Measurements from ENCODE around the gene MST1R.
"Not testable (repeated sequence)": the region's sequence is repeated elsewhere in the genome, so short reads cannot be mapped to it uniquely, and the experiment has no call there.

Gene MST1R

GRCh38 chr3:49903451-49904424 is at the start of gene MST1R:
Gene MST1R, minus strand, starts transcription at chr3:49903873. Its CDS starts 264 bp downstream, at chr3:49903609.
- Histone ChIP-seq H3K27ac (ENCODE audit: low read length) (peak within 1 kb of the TSS; percentile 23), H3K9me3 (ENCODE audit: control insufficient read depth in 1 of 2, low read length in 2 of 2) (no peaks in the 10 kb centered on the region), H3K4me3 (ENCODE audit: low read depth in 1 of 2, low read length in 2 of 2) (peak within 1 kb of the TSS; percentile 53 to 66), H3K36me3 (ENCODE audit: control insufficient read depth in 1 of 2, insufficient read depth in 2 of 2, low read length in 2 of 2) (peaks cover 0 to 2% of the 10 kb centered on the region in 2 donors), H3K27me3 (ENCODE audit: low read depth, low read length) (no peaks in the 10 kb centered on the region), H3K4me1 (ENCODE audit: control insufficient read depth in 1 of 2, insufficient read depth in 2 of 2, low read length in 2 of 2) (peaks cover 5 to 22% of the 10 kb centered on the region in 2 donors)

GRCh38 chr3:49952924-49953323 is 49.3 kb upstream of the MST1R start:
- peaks cover 0 to 16% of the 10 kb centered on the region in 2 donors for H3K4me1 ChIP-seq (ENCODE audit: control insufficient read depth in 1 of 2, insufficient read depth in 2 of 2, low read length in 2 of 2)
- H3K9me3 ChIP-seq (ENCODE audit: control insufficient read depth in 1 of 2, low read length in 2 of 2), result no peaks in the 10 kb centered on the region
- H3K27ac ChIP-seq (ENCODE audit: low read length), result no peak overlapping the region

GRCh38 chr3:49942651-49943050 is 39.0 kb upstream of the MST1R start:
- H3K4me3 ChIP-seq (ENCODE audit: low read depth in 1 of 2, low read length in 2 of 2), result no peak overlapping the region
- no peaks in the 10 kb centered on the region for H3K27me3 ChIP-seq (ENCODE audit: low read depth, low read length)
- no peaks in the 10 kb centered on the region for H3K36me3 ChIP-seq (ENCODE audit: control insufficient read depth in 1 of 2, insufficient read depth in 2 of 2, low read length in 2 of 2)
- no peak overlapping the region for H3K27ac ChIP-seq (ENCODE audit: low read length)
- H3K9me3 ChIP-seq (ENCODE audit: control insufficient read depth in 1 of 2, low read length in 2 of 2), result no peaks in the 10 kb centered on the region
- H3K4me1 ChIP-seq (ENCODE audit: control insufficient read depth in 1 of 2, insufficient read depth in 2 of 2, low read length in 2 of 2), result peaks cover 4 to 12% of the 10 kb centered on the region in 2 donors

More at GRCh38 chr3:49952924-49953323, 49.3 kb upstream of the MST1R start:
- H3K4me3 ChIP-seq (ENCODE audit: low read depth in 1 of 2, low read length in 2 of 2), result no peak overlapping the region
- no peaks in the 10 kb centered on the region for H3K27me3 ChIP-seq (ENCODE audit: low read depth, low read length)
- no peaks in the 10 kb centered on the region for H3K36me3 ChIP-seq (ENCODE audit: control insufficient read depth in 1 of 2, insufficient read depth in 2 of 2, low read length in 2 of 2)

GRCh38 chr3:49940667-49941249 is 37.1 kb upstream of the MST1R start:
- Histone ChIP-seq H3K9me3 (ENCODE audit: control insufficient read depth in 1 of 2, low read length in 2 of 2) (no peaks in the 10 kb centered on the region), H3K27me3 (ENCODE audit: low read depth, low read length) (no peaks in the 10 kb centered on the region), H3K36me3 (ENCODE audit: control insufficient read depth in 1 of 2, insufficient read depth in 2 of 2, low read length in 2 of 2) (no peaks in the 10 kb centered on the region), H3K4me1 (ENCODE audit: control insufficient read depth in 1 of 2, insufficient read depth in 2 of 2, low read length in 2 of 2) (peaks cover 4 to 12% of the 10 kb centered on the region in 2 donors), H3K4me3 (ENCODE audit: low read depth in 1 of 2, low read length in 2 of 2) (peak overlapping the region; percentile 78 to 91), H3K27ac (ENCODE audit: low read length) (peak overlapping the region; percentile 83)

- Histone ChIP-seq H3K27me3 (ENCODE audit: low read depth, low read length) (no peaks in the 10 kb centered on the region), H3K4me3 (ENCODE audit: low read depth in 1 of 2, low read length in 2 of 2) (peak within 1 kb of the TSS; percentile 78 to 91), H3K9me3 (ENCODE audit: control insufficient read depth in 1 of 2, low read length in 2 of 2) (no peaks in the 10 kb centered on the region), H3K36me3 (ENCODE audit: control insufficient read depth in 1 of 2, insufficient read depth in 2 of 2, low read length in 2 of 2) (no peaks in the 10 kb centered on the region), H3K4me1 (ENCODE audit: control insufficient read depth in 1 of 2, insufficient read depth in 2 of 2, low read length in 2 of 2) (peaks cover 4 to 12% of the 10 kb centered on the region in 2 donors), H3K27ac (ENCODE audit: low read length) (peak within 1 kb of the TSS; percentile 83)
These were observed 36.4 kb upstream of the MST1R start, which contains the start of gene RBM6 for GRCh38 chr3:49939858-49940666. Gene RBM6, plus strand, starts transcription at chr3:49940150. Its CDS starts 22,492 bp downstream, at chr3:49962642.

DNA sequence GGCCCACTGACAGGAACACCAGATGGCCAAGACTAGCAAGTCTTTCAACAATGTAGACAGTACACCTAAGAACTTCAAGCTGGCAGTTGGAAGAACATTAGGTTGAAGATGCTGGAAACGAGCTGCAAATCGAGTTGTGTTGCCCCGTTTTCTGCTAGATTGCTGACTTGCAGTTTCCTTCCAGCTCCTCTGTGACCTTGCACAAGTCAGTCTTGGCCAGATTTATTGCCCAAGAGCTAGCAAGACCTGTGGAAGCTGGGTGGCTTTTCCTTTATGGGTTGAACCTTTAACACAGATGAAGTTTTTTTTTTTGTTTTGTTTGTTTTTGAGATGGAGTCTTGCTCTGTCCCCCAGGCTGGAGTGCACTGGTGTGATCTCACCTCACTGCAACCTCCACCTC is 33.4 kb upstream of the MST1R start:
- Histone ChIP-seq H3K4me1 (ENCODE audit: control insufficient read depth in 1 of 2, insufficient read depth in 2 of 2, low read length in 2 of 2) (peaks cover 4 to 6% of the 10 kb centered on the region in 2 donors), H3K27me3 (ENCODE audit: low read depth, low read length) (no peaks in the 10 kb centered on the region), H3K27ac (ENCODE audit: low read length) (no peak overlapping the region), H3K36me3 (ENCODE audit: control insufficient read depth in 1 of 2, insufficient read depth in 2 of 2, low read length in 2 of 2) (no peaks in the 10 kb centered on the region), H3K4me3 (ENCODE audit: low read depth in 1 of 2, low read length in 2 of 2) (no peak overlapping the region), H3K9me3 (ENCODE audit: control insufficient read depth in 1 of 2, low read length in 2 of 2) (no peaks in the 10 kb centered on the region)

- H3K9me3 ChIP-seq (ENCODE audit: control insufficient read depth in 1 of 2, low read length in 2 of 2); H3K36me3 ChIP-seq (ENCODE audit: control insufficient read depth in 1 of 2, insufficient read depth in 2 of 2, low read length in 2 of 2); H3K27ac ChIP-seq (ENCODE audit: low read length); H3K4me3 ChIP-seq (ENCODE audit: low read depth in 1 of 2, low read length in 2 of 2); H3K27me3 ChIP-seq (ENCODE audit: low read depth, low read length): not testable (repeated sequence)
- H3K4me1 ChIP-seq (ENCODE audit: control insufficient read depth in 1 of 2, insufficient read depth in 2 of 2, low read length in 2 of 2), result peaks cover 0 to 27% of the 10 kb centered on the region in 2 donors
These were observed 28.6 kb upstream of the MST1R start for GRCh38 chr3:49932281-49932680.

- Histone ChIP-seq H3K4me1 (ENCODE audit: control insufficient read depth in 1 of 2, insufficient read depth in 2 of 2, low read length in 2 of 2) (peaks cover 0 to 27% of the 10 kb centered on the region in 2 donors), H3K27ac (ENCODE audit: low read length) (peak overlapping the region; percentile 86), H3K9me3 (ENCODE audit: control insufficient read depth in 1 of 2, low read length in 2 of 2) (no peaks in the 10 kb centered on the region), H3K36me3 (ENCODE audit: control insufficient read depth in 1 of 2, insufficient read depth in 2 of 2, low read length in 2 of 2) (peaks cover 0 to 3% of the 10 kb centered on the region in 2 donors), H3K4me3 (ENCODE audit: low read depth in 1 of 2, low read length in 2 of 2) (no peak overlapping the region), H3K27me3 (ENCODE audit: low read depth, low read length) (no peaks in the 10 kb centered on the region)
These were observed 27.2 kb upstream of the MST1R start for GRCh38 chr3:49930922-49931321.

- Histone ChIP-seq H3K36me3 (ENCODE audit: control insufficient read depth in 1 of 2, insufficient read depth in 2 of 2, low read length in 2 of 2) (peaks cover 0 to 3% of the 10 kb centered on the region in 2 donors), H3K27ac (ENCODE audit: low read length) (peak overlapping the region; percentile 86), H3K9me3 (ENCODE audit: control insufficient read depth in 1 of 2, low read length in 2 of 2) (no peaks in the 10 kb centered on the region), H3K4me1 (ENCODE audit: control insufficient read depth in 1 of 2, insufficient read depth in 2 of 2, low read length in 2 of 2) (peaks cover 0 to 27% of the 10 kb centered on the region in 2 donors), H3K4me3 (ENCODE audit: low read depth in 1 of 2, low read length in 2 of 2) (peak overlapping the region; percentile 84 to 95), H3K27me3 (ENCODE audit: low read depth, low read length) (no peaks in the 10 kb centered on the region)
These were observed 26.6 kb upstream of the MST1R start for GRCh38 chr3:49930168-49930690.

DNA sequence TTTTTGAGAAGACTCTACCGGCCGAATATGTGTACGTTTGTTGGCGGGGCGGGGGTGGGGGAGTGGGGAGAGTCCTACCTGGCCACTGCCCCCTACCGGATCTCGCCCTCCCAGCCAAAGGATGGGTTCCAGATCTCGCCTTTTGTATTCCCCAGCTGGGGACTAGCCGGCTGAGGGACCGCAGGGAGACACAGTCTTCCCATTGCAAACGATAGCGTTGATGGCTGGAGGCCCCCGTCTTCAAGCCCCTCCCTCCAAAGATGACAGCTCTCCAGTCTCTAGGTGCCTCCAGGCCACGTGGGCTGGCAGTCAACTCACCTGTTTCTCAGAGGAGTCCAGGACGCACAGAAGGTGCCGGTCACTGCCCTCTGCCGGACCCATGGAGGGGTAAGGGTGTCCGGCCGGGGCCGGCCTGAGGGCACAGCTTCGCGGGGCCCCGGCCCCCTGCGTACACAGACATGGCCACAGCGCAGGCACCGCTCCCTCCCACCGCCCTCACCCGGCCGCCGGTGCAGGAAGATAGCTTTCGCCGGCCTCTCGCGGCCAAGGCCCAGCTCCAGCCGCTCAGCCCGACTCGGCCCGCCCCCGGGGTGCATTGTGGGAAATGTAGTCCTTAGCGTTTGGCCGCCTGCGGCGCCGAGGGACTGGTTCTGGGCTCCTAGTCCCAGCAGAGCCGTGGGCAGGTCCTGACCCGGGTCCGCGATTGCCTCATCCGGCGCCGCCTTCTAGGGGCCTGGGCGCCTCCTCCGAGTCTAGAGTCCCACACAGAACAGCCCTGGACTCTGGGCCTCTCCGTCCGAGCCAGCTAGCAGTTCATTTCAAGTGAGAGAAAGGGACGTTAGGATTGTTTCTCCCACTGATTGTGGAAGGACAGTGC is 25.9 kb upstream of the MST1R start, which contains the start of gene MON1A:
TSS of gene MON1A (minus strand) at position 521 of the 877 bp plus-strand sequence. CDS start 16,465 bp downstream, outside the sequence.
- H3K27ac ChIP-seq (ENCODE audit: low read length), result peak within 1 kb of the TSS; percentile 86
- peaks cover 0 to 3% of the 10 kb centered on the region in 2 donors for H3K36me3 ChIP-seq (ENCODE audit: control insufficient read depth in 1 of 2, insufficient read depth in 2 of 2, low read length in 2 of 2)
- peak within 1 kb of the TSS; percentile 84 to 95 for H3K4me3 ChIP-seq (ENCODE audit: low read depth in 1 of 2, low read length in 2 of 2)
- no peaks in the 10 kb centered on the region for H3K9me3 ChIP-seq (ENCODE audit: control insufficient read depth in 1 of 2, low read length in 2 of 2)
- H3K27me3 ChIP-seq (ENCODE audit: low read depth, low read length), result no peaks in the 10 kb centered on the region
- peaks cover 0 to 27% of the 10 kb centered on the region in 2 donors for H3K4me1 ChIP-seq (ENCODE audit: control insufficient read depth in 1 of 2, insufficient read depth in 2 of 2, low read length in 2 of 2)
